Measurements from ENCODE around the gene PYGB. TPM values are rescaled to one million over a fixed set of nuclear protein-coding genes. Genes with fewer than 3 reads are reported as not detected.

The PYGB gene
- total RNA-seq, 1 donor from 2014 or later, result 117 TPM

DNA sequence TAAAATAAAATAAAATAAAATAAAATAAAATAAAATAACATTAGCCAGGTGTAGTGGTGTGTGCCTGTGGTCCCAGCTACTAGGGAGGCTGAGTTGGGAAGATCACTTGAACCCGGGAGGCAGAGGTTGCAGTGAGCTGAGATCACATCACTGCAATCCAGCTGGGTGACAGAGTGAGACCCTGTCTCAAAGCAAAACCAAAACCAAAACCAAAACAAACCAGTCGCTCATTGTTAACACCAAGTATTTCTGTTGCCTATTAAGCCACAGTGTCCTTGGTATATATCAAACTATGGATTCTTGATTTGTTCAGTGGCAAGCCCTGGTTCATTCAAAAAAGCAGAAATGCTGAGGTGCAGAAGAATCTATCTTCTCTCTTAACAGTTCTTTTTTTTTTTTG, 65.7 kb downstream of the PYGB start:
- Histone ChIP-seq H3K4me1 (peaks cover 27% of the 10 kb centered on the region), H3K27me3 (no peaks in the 10 kb centered on the region), H3K4me3 (no peak overlapping the region), H3K27ac (no peak overlapping the region), H3K36me3 (no peaks in the 10 kb centered on the region), H3K9me3 (no peaks in the 10 kb centered on the region)
- intact Hi-C loops (cut with DNase I), result loop anchor here (5.0 kb wide), 1 partner anchor 1256 kb away; no protein-coding TSS in a partner anchor
- no peak for TF ChIP-seq POLR2AphosphoS5 (IDR thresholded peaks at IDR 0.05; ENCODE audit: insufficient read depth in 1 of 2, low read depth in 1 of 2)
- no peak for DNase-seq (ENCODE audit: extremely low spot score in 2 of 2)

DNA sequence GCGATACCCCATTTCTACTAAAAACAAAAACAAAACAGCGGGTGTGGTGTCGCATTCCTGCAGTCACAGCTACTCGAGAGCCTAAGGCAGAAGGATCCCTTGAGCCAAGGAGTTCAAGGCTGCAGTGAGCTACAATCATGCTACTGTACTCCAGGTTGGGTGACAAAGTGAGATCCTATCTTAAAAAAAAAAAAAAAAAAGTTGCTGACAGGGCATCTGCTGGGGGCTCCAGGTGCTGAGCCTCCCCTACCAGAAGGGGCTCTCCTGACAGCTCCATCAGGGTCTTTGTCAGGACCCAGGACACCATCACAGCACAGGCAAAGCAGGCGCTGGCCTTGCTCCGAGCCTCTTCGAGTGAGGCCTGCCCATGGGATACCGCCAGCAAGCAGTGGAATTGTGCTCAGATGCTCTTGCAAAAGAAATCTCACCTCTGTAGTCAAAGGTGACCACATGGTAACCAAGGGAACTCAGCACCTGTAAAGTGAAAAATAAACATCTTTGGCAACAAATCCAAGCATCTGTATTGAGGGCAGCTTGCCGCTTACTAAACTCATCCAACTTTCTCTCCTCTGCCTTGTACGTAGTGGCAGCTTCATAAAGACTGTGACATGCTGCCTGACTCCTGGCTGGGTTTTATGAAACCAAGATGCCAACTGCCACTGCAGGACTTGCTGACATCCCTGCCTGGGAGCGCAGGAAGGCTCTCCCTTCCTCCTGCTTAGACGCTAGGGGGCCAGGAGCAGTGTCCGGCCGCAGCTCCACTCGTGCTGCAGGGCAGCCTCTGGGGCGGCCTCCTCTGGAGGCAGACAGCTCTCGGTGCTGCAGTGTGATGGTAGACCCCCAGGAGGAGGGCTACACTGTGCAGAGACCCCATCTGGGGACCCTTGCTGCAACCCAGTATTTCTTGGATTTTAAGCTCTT, 66.9 kb downstream of the PYGB start:
- DNase-seq (ENCODE audit: extremely low spot score in 2 of 2), result no peak
- Histone ChIP-seq H3K9me3 (no peaks in the 10 kb centered on the region), H3K4me1 (peaks cover 20% of the 10 kb centered on the region), H3K27me3 (no peaks in the 10 kb centered on the region), H3K4me3 (no peak overlapping the region), H3K36me3 (no peaks in the 10 kb centered on the region), H3K27ac (no peak overlapping the region)
- intact Hi-C loops (cut with DNase I), result loop anchor here (5.0 kb wide), 1 partner anchor 1257 kb away; no protein-coding TSS in a partner anchor
- TF ChIP-seq, protein P1, sequence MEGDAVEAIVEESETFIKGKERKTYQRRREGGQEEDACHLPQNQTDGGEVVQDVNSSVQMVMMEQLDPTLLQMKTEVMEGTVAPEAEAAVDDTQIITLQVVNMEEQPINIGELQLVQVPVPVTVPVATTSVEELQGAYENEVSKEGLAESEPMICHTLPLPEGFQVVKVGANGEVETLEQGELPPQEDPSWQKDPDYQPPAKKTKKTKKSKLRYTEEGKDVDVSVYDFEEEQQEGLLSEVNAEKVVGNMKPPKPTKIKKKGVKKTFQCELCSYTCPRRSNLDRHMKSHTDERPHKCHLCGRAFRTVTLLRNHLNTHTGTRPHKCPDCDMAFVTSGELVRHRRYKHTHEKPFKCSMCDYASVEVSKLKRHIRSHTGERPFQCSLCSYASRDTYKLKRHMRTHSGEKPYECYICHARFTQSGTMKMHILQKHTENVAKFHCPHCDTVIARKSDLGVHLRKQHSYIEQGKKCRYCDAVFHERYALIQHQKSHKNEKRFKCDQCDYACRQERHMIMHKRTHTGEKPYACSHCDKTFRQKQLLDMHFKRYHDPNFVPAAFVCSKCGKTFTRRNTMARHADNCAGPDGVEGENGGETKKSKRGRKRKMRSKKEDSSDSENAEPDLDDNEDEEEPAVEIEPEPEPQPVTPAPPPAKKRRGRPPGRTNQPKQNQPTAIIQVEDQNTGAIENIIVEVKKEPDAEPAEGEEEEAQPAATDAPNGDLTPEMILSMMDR (IDR thresholded peaks at IDR 0.05), result no peak
- TF ChIP-seq POLR2A (IDR thresholded peaks at IDR 0.05) (no peak), POLR2AphosphoS5 (IDR thresholded peaks at IDR 0.05; ENCODE audit: insufficient read depth in 1 of 2, low read depth in 1 of 2) (no peak)

- Histone ChIP-seq H3K9me3 (no peaks in the 10 kb centered on the region), H3K27ac (no peak overlapping the region), H3K4me3 (no peak overlapping the region), H3K4me1 (peaks cover 12% of the 10 kb centered on the region), H3K36me3 (no peaks in the 10 kb centered on the region), H3K27me3 (no peaks in the 10 kb centered on the region)
- TF ChIP-seq, protein P1 (IDR thresholded peaks at IDR 0.05), result no peak
- TF ChIP-seq POLR2AphosphoS5 (IDR thresholded peaks at IDR 0.05; ENCODE audit: insufficient read depth in 1 of 2, low read depth in 1 of 2) (no peak), POLR2A (IDR thresholded peaks at IDR 0.05) (no peak)
- no peak for DNase-seq (ENCODE audit: extremely low spot score in 2 of 2)
- intact Hi-C loops (cut with DNase I), result no loop called here
These were observed 67.7 kb downstream of the PYGB start for GRCh38 chr20:25315418-25316210.

GRCh38 chr20:25316506-25317190, 68.8 kb downstream of the PYGB start:
- no peak for DNase-seq (ENCODE audit: extremely low spot score in 2 of 2)
- no peaks in the 10 kb centered on the region for H3K27me3 ChIP-seq
- no peak overlapping the region for H3K27ac ChIP-seq
- no peak overlapping the region for H3K4me3 ChIP-seq
- no peaks in the 10 kb centered on the region for H3K36me3 ChIP-seq
- peaks cover 1% of the 10 kb centered on the region for H3K4me1 ChIP-seq
- no peaks in the 10 kb centered on the region for H3K9me3 ChIP-seq
- intact Hi-C loops (cut with DNase I), result no loop called here
- TF ChIP-seq, protein P1 (IDR thresholded peaks at IDR 0.05), result no peak

DNA sequence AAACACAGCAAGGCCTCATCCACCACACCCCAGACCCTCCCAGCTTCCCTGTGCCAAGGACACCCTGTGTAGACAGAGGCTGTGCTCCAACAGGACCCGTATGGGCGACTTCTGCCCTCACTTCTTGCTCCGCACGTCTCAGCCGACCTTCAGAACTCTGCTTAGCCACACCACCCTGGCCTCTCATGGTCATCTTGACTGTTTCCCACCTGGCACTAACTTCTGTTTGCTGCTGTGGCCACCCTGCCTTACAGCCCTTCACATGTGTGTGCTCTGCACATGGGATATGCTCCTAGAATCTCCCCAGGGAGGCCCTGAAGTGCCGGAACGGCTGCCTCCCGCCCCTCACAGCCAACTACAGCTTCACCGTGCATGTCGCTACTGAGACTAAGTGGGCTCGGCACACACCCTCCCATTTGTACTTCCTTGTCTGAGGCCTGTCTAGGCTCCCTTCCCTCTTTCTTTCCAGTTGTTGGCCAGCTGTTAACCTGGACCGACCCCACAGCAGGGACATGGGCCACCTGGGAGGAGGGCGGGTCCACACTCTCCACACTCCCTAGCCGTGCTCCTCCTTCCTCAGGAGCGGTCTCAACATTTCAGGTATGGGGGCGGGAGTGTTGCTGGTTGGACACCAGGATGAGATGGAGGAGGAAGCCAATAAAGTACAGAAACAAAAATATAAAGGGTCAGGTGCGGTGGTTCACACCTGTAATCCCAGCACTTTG, 69.6 kb downstream of the PYGB start:
- H3K9me3 ChIP-seq, result no peaks in the 10 kb centered on the region
- peaks cover 0 to 1% of the 10 kb centered on the region in 2 donors for H3K36me3 ChIP-seq
- no peak for DNase-seq (ENCODE audit: extremely low spot score in 2 of 2)
- H3K4me1 ChIP-seq, result no peaks in the 10 kb centered on the region
- TF ChIP-seq POLR2A (IDR thresholded peaks at IDR 0.05) (no peak), POLR2AphosphoS5 (IDR thresholded peaks at IDR 0.05; ENCODE audit: insufficient read depth in 1 of 2, low read depth in 1 of 2) (no peak)
- TF ChIP-seq, protein P1 (IDR thresholded peaks at IDR 0.05), result no peak
- no peak overlapping the region for H3K27ac ChIP-seq
- intact Hi-C loops (cut with DNase I), result no loop called here
- H3K4me3 ChIP-seq, result no peak overlapping the region
- H3K27me3 ChIP-seq, result no peaks in the 10 kb centered on the region
